Fibroblast of mammary gland (primary cell): ENCODE measurements around the gene PARP1.
A peak's percentile ranks its signal among the peaks of the same experiment; 100 is the strongest.

Source experiments
- DNase-seq: peaks from one replicate; pipeline ENCODE4 v3.0.0-alpha.2; 2010; ENCODE audit warnings: low read depth
- H3K4me3 ChIP-seq: 2 replicates; pipeline ENCODE4 v1.5.1; 2011; ENCODE audit warnings: low read depth, mild to moderate bottlenecking, low read length, moderate library complexity; ENCODE audit not compliant: control insufficient read depth
- TF ChIP-seq, protein P1 (sequence below): conservative IDR thresholded peaks from 2 replicates; pipeline ENCODE4 v1.5.1; 2011; ENCODE audit warnings: low read depth, low read length, inconsistent platforms; ENCODE audit not compliant: control insufficient read depth, insufficient read depth

PARP1 gene

DNA sequence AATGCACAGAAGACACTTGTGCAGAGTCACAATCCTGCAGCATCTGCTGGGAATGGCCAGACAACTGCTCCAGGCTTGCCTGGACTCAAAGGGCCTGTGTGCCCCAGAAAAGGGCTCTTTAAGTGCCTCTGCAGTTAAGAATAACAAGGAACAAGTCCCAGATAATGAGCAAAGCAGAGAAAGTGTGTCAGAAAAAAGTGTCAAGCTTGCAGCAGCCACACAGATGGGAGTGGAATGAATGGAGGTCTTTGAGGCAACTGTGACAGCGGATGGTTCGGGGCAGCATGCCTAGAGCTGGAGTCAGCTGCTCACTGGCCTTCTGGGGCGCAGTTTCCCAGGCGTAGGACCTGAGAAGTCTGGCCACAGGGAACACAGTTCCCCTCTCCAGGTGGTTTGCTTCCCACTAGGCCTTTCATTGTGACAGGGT, 5.1 kb downstream of the PARP1 start:
- TF ChIP-seq, protein P1, sequence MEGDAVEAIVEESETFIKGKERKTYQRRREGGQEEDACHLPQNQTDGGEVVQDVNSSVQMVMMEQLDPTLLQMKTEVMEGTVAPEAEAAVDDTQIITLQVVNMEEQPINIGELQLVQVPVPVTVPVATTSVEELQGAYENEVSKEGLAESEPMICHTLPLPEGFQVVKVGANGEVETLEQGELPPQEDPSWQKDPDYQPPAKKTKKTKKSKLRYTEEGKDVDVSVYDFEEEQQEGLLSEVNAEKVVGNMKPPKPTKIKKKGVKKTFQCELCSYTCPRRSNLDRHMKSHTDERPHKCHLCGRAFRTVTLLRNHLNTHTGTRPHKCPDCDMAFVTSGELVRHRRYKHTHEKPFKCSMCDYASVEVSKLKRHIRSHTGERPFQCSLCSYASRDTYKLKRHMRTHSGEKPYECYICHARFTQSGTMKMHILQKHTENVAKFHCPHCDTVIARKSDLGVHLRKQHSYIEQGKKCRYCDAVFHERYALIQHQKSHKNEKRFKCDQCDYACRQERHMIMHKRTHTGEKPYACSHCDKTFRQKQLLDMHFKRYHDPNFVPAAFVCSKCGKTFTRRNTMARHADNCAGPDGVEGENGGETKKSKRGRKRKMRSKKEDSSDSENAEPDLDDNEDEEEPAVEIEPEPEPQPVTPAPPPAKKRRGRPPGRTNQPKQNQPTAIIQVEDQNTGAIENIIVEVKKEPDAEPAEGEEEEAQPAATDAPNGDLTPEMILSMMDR: no peak
- no peak overlapping the region for H3K4me3 ChIP-seq
- no peak for DNase-seq

DNA sequence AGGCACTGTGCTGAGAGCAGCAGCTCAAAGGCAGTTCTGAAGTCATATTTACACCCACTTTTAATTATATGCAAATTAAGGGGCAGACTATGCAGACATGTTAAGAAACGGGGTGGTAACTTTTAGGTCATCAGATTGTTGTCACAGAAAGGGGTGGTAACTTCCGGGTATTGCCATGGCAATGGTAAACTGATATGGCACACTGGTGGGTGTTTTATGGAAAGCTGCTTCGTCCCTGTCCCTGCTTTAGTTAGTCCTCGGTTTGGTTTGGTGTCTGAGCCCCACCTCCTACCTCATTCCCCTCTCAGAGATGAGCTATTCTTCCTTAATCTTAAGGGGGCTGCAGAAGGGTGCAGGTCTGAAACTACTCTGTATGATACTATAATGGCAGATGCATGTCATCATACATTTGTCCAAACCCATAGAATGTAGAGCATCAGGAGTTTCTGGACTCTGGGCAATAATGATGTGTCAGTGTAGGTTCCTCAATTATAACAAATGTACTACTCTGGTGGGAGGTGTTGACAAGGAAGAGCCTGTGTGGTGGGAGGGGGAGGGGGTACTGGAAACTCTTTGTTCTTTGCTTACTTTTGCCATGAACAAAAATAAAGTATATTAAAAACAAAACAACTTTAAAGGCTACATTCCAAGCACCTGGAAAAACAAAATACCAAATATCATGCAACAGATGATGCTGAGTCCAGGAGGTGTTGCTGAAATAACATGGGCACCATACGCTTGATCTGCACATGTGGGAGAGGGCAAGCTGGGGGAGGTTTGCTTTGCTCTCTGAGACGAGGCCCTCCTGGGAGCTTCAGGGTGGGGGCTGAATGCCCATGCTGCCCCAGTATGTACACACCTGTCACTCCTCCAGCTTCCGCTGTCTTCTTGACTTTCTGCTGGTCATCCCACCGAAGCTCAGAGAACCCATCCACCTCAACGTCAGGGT, 6.3 kb downstream of the PARP1 start:
- TF ChIP-seq, protein P1: no peak
- DNase-seq: no peak
- H3K4me3 ChIP-seq: no peak overlapping the region

DNA sequence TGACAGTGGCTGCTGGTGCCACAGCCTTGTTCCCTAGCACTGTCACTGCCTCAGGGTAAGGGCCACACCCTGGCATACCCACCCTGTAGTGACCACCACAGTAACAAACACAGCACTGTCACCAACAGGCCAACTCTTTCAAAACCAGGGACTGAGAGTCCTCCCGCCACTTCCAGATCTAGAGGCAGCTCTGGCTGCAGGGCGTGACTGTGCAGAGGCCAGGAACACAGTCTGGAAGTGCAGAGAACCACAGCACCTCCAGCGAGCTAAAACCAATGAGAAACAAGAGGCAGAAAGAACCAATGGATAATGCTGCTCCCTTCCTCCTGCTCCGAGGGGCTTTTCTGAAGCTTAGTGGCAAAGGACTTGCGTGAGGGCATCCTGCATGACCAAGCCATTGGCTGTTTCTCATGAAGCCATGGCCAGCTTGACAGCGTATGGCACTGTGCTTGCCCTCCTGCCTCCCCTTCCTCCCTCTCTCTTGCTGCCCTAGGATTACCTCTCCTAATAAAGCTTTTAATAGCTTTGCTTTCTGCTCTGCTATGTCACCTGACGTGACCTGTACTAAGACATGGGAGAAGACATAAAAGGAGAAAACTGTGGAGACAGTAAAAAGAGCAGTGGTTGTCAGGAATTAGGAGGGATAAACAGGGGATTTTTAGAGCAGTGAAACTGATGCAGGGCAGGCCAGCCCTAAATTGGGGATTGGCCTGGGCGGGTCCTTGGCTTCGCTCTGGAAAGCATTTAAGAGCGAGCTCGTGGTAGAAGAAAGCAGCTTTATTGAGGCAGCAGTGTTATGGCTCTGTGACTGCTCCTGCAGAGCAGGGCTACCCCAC, 7.2 kb downstream of the PARP1 start:
- no peak for DNase-seq
- TF ChIP-seq, protein P1: no peak
- no peak overlapping the region for H3K4me3 ChIP-seq

DNA sequence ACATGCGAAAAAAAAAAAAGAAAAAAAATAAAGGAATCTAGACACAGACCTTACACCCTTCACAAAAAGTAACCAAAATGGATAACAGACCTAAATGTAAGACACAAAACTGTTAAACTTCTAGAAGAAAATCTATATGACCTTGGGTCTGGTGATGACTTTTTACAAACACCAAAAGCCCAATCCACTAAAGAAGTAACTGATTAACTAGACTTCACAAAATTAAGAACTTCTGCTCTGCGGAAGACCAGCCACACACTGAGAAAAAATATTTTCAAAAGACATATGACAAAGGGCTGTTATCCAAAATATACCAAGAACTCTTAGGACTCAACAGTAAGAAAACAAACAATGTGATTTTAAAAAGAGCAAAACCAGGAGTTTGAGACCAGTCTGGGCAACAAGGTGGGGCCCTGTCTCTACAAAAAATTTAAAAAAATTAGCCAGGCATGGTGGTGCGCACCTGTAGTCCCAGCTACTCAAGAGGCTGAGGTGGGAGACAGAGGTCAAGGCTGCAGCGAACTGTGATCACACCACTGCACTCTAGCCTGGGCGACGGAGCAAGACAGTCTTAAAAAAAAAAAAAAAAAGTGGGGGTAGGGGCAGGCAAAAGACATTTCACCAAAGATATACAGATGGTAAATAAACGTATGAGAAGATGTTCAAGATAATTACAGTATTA, 9.8 kb downstream of the PARP1 start:
- no peak for DNase-seq
- TF ChIP-seq, protein P1: no peak
- no peak overlapping the region for H3K4me3 ChIP-seq

DNA sequence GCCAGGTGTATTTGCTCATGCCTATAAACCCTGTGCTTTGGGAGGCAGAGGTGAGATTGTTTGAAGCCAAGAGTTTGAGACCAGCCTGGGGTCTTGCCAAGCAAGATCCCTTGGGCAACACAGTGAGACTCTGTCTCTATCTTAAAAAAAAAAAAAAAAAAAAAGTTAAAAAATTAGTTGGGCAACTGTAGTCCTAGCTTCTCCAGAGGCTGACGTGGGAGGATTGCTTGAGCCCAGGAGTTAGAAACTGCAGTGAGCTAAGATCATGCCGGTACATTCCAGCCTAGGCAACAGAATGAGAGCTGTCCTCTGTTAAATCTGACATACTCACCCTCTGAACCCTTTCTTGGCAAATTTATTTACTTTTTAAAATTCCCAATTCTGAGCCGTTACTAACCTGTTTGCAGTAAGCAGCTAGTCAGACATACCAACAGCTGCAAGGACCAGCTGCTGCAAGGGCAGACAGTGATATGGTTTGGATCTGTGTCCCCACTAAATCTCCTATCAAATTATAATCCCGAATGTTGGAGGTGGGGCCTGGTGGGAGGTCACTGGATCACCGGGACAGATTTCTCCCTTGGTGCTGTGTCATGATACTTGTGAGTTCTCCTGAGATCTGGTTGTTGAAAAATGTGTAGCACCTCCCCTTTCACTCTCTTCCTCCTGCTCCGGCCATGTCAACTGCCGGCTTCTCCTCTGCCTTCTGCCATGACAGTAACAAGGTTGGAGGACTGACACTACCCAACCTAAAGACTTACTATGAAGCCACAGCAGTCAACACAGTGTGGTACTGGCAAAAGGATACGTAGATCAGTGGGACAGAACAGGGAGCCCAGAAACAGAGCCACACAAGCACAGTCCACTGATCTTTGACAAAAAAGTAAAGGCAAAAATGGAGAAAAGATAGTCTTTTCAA, 10.6 kb downstream of the PARP1 start:
- H3K4me3 ChIP-seq: no peak overlapping the region
- TF ChIP-seq, protein P1: no peak
- DNase-seq: peak; percentile 32

DNA sequence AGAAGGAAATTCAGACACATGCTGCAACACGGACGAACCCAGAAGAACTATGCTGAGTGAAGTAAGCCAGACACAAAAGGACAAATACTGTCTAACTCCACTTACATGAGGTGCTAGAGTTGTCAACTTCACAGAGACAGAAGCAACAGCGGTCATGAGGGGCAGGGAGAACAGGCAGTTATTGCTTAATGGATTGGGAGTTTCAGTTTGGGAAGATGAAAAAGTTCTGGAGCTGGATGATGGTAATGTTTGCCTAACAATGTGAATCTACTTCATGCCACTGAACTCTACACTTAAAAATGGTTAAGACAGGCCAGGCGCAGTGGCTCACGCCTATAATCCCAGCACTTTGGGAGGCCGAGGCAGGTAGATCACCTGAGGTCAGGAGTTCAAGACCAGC, 12.1 kb downstream of the PARP1 start:
- no peak overlapping the region for H3K4me3 ChIP-seq
- DNase-seq: no peak
- TF ChIP-seq, protein P1: no peak
